HepG2 (cell line): ENCODE measurements around the gene CRNKL1. TPM values are rescaled to one million over a fixed set of nuclear protein-coding genes. Genes with fewer than 3 reads are reported as not detected.

Source experiments
- CREB3 ChIP-seq: sonication (generic); formaldehyde crosslinking; IDR thresholded peaks from 2 replicates; pipeline ENCODE4 v1.5.0; 2020; ENCODE audit warnings: missing genetic modification reagents
- FOXP1 ChIP-seq, 2 experiments: fragments of 450-650 bp in 1 of 2; IDR thresholded peaks; 2 replicates each; pipeline ENCODE4 v1.6.1; 2017 to 2018; ENCODE audit warnings: antibody characterized with exemption in 1 of 2
- JDP2 ChIP-seq: sonication (generic); formaldehyde crosslinking; IDR thresholded peaks from 2 replicates; pipeline ENCODE4 v1.8.1; 2022; ENCODE audit warnings: missing genetic modification reagents, borderline replicate concordance
- MAF1 ChIP-seq: sonication (generic); formaldehyde crosslinking; IDR thresholded peaks from 2 replicates; pipeline ENCODE4 v1.5.0; 2020; ENCODE audit warnings: missing genetic modification reagents, borderline replicate concordance
- MYC ChIP-seq: sonication (generic); formaldehyde crosslinking; IDR thresholded peaks from 2 replicates; pipeline ENCODE4 v1.9.0; 2021; ENCODE audit warnings: missing genetic modification reagents, borderline replicate concordance
- NFE2L1 ChIP-seq: sonication (generic); formaldehyde crosslinking; IDR thresholded peaks from 2 replicates; pipeline ENCODE4 v1.4.0; 2020; ENCODE audit warnings: missing genetic modification reagents, mild to moderate bottlenecking, borderline replicate concordance
- NFE2L2 ChIP-seq: fragments of 150-350 bp; IDR thresholded peaks from 2 replicates; pipeline ENCODE4 v1.6.1; 2014; ENCODE audit warnings: low read length
- NONO ChIP-seq, 2 experiments: fragments of 450-650 bp in 1 of 2; sonication (generic) in 1 of 2; formaldehyde crosslinking in 1 of 2; IDR thresholded peaks in 1 of 2; conservative IDR thresholded peaks in 1 of 2; 2 replicates each; pipeline versions ENCODE4 v1.6.1 to v1.8.0; 2017 to 2022; ENCODE audit warnings: mild to moderate bottlenecking in 1 of 2, missing genetic modification reagents in 1 of 2, moderate library complexity in 1 of 2
- NR0B2 ChIP-seq: sonication (generic); formaldehyde crosslinking; IDR thresholded peaks from 2 replicates; pipeline ENCODE4 v1.4.0; 2020; ENCODE audit warnings: mild to moderate bottlenecking, missing genetic modification reagents
- RORA ChIP-seq: sonication (generic); formaldehyde crosslinking; IDR thresholded peaks from 2 replicates; pipeline ENCODE4 v1.5.0; 2020; ENCODE audit warnings: mild to moderate bottlenecking, missing genetic modification reagents, moderate library complexity
- RXRA ChIP-seq: sonication (generic); formaldehyde crosslinking; IDR thresholded peaks from 2 replicates; pipeline ENCODE4 v1.5.1; 2020; ENCODE audit warnings: missing genetic modification reagents
- SIX4 ChIP-seq: sonication (generic); formaldehyde crosslinking; IDR thresholded peaks from 2 replicates; pipeline ENCODE4 v1.4.0; 2020; ENCODE audit warnings: missing genetic modification reagents
- SNAPC5 ChIP-seq: sonication (generic); formaldehyde crosslinking; IDR thresholded peaks from 2 replicates; pipeline ENCODE4 v1.8.1; 2023; ENCODE audit warnings: mild to moderate bottlenecking, missing genetic modification reagents, borderline replicate concordance
- TRAFD1 ChIP-seq: sonication (generic); formaldehyde crosslinking; IDR thresholded peaks from 2 replicates; pipeline ENCODE4 v1.5.1; 2020; ENCODE audit warnings: missing genetic modification reagents, mild to moderate bottlenecking, borderline replicate concordance
- TSC22D2 ChIP-seq: sonication (generic); formaldehyde crosslinking; IDR thresholded peaks from 2 replicates; pipeline ENCODE4 v1.5.1; 2020; ENCODE audit warnings: missing genetic modification reagents, mild to moderate bottlenecking, borderline replicate concordance
- XBP1 ChIP-seq: sonication (generic); formaldehyde crosslinking; IDR thresholded peaks from 2 replicates; pipeline ENCODE4 v1.5.0; 2020; ENCODE audit warnings: missing genetic modification reagents
- ZBTB46 ChIP-seq: sonication (generic); formaldehyde crosslinking; IDR thresholded peaks from 2 replicates; pipeline ENCODE4 v1.4.0; 2020; ENCODE audit warnings: mild to moderate bottlenecking, missing genetic modification reagents, borderline replicate concordance
- ZFP1 ChIP-seq: IDR thresholded peaks from 2 replicates; pipeline ENCODE4 v1.6.1; 2016
- ZNF44 ChIP-seq: sonication (generic); formaldehyde crosslinking; IDR thresholded peaks from 2 replicates; pipeline ENCODE4 v1.5.1; 2020; ENCODE audit warnings: mild to moderate bottlenecking, missing genetic modification reagents
- ZNF530 ChIP-seq: sonication (generic); formaldehyde crosslinking; IDR thresholded peaks from 2 replicates; pipeline ENCODE4 v1.5.0; 2020; ENCODE audit warnings: low read depth, mild to moderate bottlenecking, missing genetic modification reagents
- ZNF670 ChIP-seq: sonication (generic); formaldehyde crosslinking; IDR thresholded peaks from 2 replicates; pipeline ENCODE4 v1.8.0; 2022; ENCODE audit warnings: mild to moderate bottlenecking, missing genetic modification reagents, borderline replicate concordance
- ZNF766 ChIP-seq: sonication (generic); formaldehyde crosslinking; IDR thresholded peaks from 2 replicates; pipeline ENCODE4 v1.5.0; 2020; ENCODE audit warnings: missing genetic modification reagents, borderline replicate concordance
- ZNF773 ChIP-seq: sonication (generic); formaldehyde crosslinking; IDR thresholded peaks from 2 replicates; pipeline ENCODE4 v1.4.0; 2020; ENCODE audit warnings: missing genetic modification reagents, borderline replicate concordance
- ZNF777 ChIP-seq: sonication (generic); formaldehyde crosslinking; IDR thresholded peaks from 2 replicates; pipeline ENCODE4 v1.4.0; 2020; ENCODE audit warnings: missing genetic modification reagents
- polyA plus RNA-seq, 8 experiments: library from polyadenylated mRNA; depleted of rRNA in 3 of 8; stranded (reverse) in 7 of 8; unstranded in 1 of 8; fragments of >200 nt; fragmentation: Illumina TruSeq in 4 of 8; extraction: Trizol in 4 of 8; gene quantifications; 2 replicates each; pipeline versions ENCODE4 v1.2.1 to v1.2.3, GENCODE V29; 2011 to 2016; ENCODE audit warnings: low read depth in 4 of 8, missing spikeins in 1 of 8, mixed read lengths in 1 of 8; ENCODE audit not compliant: insufficient read depth in 1 of 8
- total RNA-seq, 5 experiments: library from RNA; depleted of rRNA; stranded (reverse); fragments of >200 nt; fragmentation: Illumina TruSeq; extraction: Trizol; gene quantifications; 2 replicates each; pipeline ENCODE4 v1.2.3, GENCODE V29; 2016; ENCODE audit warnings: low read depth in 1 of 5

The CRNKL1 gene
- total and polyA plus RNA-seq, 2 of the 13 experiments (the other 11 are each of a cell fraction or from before 2014, with no cell fraction given), result 12.3 to 64.5 TPM

GRCh38 chr20:20010639-20011500 lies 41.4 kb downstream of the CRNKL1 start (continued):
- TF ChIP-seq ZNF530 (CRISPR knock-in tag), result no peak
- TF ChIP-seq RORA (CRISPR knock-in tag), result peak; percentile 100
- no peak for TF ChIP-seq TSC22D2 (CRISPR knock-in tag)
- no peak for TF ChIP-seq NR0B2 (CRISPR knock-in tag)
- no peak for TF ChIP-seq NFE2L2
- TF ChIP-seq RXRA (CRISPR knock-in tag), result no peak
- TF ChIP-seq ZNF44 (CRISPR knock-in tag), result no peak
- no peak for TF ChIP-seq ZNF773 (CRISPR knock-in tag)
- TF ChIP-seq NFE2L1 (CRISPR knock-in tag), result no peak
- no peak for TF ChIP-seq NONO (IDR thresholded peaks at IDR 0.05)
- no peak for TF ChIP-seq NONO (CRISPR knock-in tag; conservative IDR thresholded peaks at IDR 0.05)
- peak; percentile 13; the same call in 1 of the 2 replicates for TF ChIP-seq ZFP1
- TF ChIP-seq XBP1 (CRISPR knock-in tag), result no peak
- no peak for TF ChIP-seq TRAFD1
- TF ChIP-seq ZBTB46, result no peak
- TF ChIP-seq ZNF670, result no peak
- peak; percentile 97 for TF ChIP-seq SIX4
- no peak for TF ChIP-seq JDP2
- TF ChIP-seq MAF1 (CRISPR knock-in tag), result no peak
- TF ChIP-seq FOXP1 (IDR thresholded peaks at IDR 0.05), result peak; percentile 71
- peak; percentile 98 for TF ChIP-seq FOXP1 (CRISPR knock-in tag; IDR thresholded peaks at IDR 0.05)
- 0 out of 2 replicates have a peak, but pooled peaks have one; percentile 10 for TF ChIP-seq ZNF766 (CRISPR knock-in tag)
- peak; percentile 64; the same call in 1 of the 2 replicates for TF ChIP-seq MYC (CRISPR knock-in tag)
- TF ChIP-seq SNAPC5 (CRISPR knock-in tag), result no peak
- no peak for TF ChIP-seq ZNF777 (CRISPR knock-in tag)
- TF ChIP-seq CREB3 (CRISPR knock-in tag), result no peak
